Subcutaneous adipose tissue (tissue), 4 donors: ENCODE data around the gene GPC6. TPM values are rescaled to one million over a fixed set of nuclear protein-coding genes. Genes with fewer than 3 reads are reported as not detected.

ENCODE experiments used
- CTCF ChIP-seq: fragments of 450-650 bp; IDR thresholded peaks from one replicate; pipeline ENCODE4 v1.5.1; 2016; ENCODE audit warnings: low read depth, mild to moderate bottlenecking, control low read depth, antibody characterized with exemption, moderate library complexity
- total RNA-seq, 4 donors: library from RNA; depleted of rRNA; stranded (reverse); fragments of >200 nt; gene quantifications; one replicate each; pipeline ENCODE4 v1.1.0, GENCODE V29; 2016

Gene GPC6
- total RNA-seq, 4 donors from 2014 or later = 16.2 to 30.6 (median 26.9) TPM

GRCh38 chr13:94172416-94172815, 945.8 kb downstream of the GPC6 start:
- no peak for TF ChIP-seq CTCF

GRCh38 chr13:94173312-94173854, 946.8 kb downstream of the GPC6 start:
- no peak for TF ChIP-seq CTCF

GRCh38 chr13:94174009-94174408, 947.4 kb downstream of the GPC6 start:
- TF ChIP-seq CTCF = no peak

GRCh38 chr13:94175076-94175475, 948.5 kb downstream of the GPC6 start:
- TF ChIP-seq CTCF = no peak

GRCh38 chr13:94176561-94176960, 950.0 kb downstream of the GPC6 start:
- no peak for TF ChIP-seq CTCF

- no peak for TF ChIP-seq CTCF
Measured at GRCh38 chr13:94177041-94177440, 950.4 kb downstream of the GPC6 start.

GRCh38 chr13:94178625-94179244, 952.1 kb downstream of the GPC6 start:
- TF ChIP-seq CTCF = no peak
